Measurements from ENCODE around the gene PROX1.

DNA sequence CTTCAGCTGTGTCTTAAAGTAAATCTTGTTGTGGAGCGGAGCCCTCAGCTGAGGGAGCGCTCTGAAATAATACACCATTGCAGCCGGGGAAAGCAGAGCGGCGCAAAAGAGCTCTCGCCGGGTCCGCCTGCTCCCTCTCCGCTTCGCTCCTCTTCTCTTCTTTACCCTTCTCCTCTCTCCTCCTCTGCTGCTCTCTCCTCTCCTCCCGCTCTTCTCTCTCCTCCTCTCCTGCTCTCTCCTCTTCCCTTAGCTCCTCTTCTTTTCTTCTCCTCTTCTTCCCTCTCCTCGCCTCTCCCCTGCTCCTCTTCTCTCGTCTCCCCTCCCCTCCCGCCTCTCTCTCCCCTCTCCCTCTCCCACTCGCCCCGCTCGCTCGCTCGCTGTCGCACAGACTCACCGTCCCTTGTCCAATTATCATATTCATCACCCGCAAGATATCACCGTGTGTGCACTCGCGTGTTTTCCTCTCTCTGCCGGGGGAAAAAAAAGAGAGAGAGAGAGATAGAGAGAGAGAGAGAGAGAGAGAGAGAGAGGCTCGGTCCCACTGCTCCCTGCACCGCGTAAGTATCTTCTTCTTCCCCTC lies at the start of gene PROX1:
- TF ChIP-seq EZH2 (IDR thresholded peaks at IDR 0.05; ENCODE audit: insufficient read depth, poor library complexity, severe bottlenecking), result no peak
- no peak for TF ChIP-seq EZH2phosphoT487 (IDR thresholded peaks at IDR 0.05; ENCODE audit: insufficient read depth, low read depth)
